GM19463 (cell line): ENCODE measurements around the gene TLE5.
"Not testable (repeated sequence)": the region's sequence is repeated elsewhere in the genome, so short reads cannot be mapped to it uniquely, and the experiment has no call there.

Experiments used
- ATAC-seq: cut with Tn5 transposase; IDR thresholded peaks from one replicate; pipeline ENCODE4 v1.9.1; 2021; ENCODE audit warnings: mild to moderate bottlenecking, moderate library complexity; ENCODE audit not compliant: unreplicated experiment

Gene TLE5

DNA sequence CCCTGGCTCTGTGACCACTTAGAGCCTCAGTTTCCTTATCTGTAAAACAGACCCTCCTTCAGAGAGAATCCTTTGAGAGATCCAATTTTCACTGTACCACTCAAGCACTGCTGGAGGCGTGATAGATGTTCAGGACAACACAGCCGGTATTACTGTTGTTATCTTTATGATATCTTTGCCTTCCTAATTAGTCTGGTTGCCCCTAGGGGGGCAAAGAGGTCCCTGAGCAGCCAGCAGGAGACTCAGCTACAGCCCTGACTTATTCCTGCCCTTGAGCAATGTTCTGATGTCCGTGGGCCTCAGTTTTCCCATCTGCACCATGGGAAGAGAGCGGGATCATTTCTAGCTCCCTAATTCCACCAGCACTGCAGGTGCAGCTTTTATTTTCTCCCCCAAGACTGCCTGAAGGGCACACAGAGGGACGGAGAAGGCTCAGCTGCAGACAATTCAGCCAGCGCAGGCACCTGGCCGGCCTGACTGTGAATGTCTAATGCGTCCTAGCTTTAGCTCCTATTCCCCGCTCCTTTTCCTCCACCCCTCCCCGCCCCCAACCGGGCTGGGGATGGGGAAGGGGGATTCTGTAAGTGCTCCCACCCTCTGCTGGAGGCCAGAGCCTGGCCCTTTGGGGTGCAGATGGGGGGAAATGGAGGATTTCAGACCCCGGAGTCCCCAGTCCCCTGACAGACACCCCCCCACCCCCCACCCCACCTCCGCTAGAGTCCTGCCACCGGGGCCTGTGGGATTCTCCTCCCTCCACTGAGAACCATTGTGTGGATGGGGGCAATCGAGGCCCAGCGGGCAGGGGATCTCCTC, 16.2 kb downstream of the TLE5 start:
- no peak for ATAC-seq

DNA sequence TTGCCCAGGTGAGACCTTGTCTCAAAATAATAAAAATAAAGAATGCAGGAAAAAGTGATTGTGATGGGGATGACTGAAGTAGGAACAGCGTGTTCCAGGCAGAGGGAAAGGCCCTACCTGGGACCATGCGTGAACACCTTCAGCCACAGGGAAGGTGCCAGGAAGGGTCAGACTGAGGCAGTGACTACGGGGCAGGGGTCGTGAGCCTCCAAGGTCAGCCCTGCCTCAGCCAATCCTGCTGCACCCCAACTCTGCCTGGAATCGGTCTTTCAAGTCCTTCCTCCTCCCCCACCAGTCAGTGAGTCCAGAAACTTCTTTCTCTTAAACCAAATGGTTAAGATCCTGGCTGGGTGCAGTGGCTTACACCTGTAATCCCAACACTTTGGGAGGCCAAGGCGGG, 17.1 kb downstream of the TLE5 start:
- no peak for ATAC-seq

DNA sequence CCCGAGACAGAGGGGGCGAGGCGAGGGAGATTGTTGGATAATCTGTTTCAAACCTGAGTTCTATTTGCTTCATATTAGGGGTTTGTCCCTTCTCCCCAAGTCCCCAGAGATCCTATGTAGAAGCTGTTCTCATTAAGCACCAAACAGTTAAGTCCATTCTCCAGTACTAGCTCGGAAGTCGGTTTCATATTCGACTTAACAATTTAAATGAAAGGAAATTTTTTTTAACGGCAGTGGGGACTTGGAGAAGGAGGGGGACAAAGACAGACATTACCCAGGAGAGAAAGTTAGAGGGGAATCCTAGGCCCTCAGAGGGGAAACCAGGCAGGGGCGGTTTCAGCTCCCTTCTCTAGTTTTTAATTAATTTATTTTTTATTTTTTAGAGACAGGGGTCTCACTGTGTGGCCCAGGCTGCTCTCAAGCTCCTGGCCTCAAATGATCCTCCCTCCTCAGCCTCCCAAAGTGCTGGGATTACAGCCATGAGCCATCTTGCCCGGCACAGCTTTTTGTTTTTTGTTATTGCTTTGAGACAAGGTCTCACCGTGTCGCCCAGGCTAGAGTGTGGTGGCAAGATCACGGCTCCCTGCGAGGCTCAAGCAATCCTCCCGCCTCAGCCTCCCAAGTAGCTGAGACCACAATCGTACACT, 19.6 kb downstream of the TLE5 start:
- ATAC-seq, result no peak

DNA sequence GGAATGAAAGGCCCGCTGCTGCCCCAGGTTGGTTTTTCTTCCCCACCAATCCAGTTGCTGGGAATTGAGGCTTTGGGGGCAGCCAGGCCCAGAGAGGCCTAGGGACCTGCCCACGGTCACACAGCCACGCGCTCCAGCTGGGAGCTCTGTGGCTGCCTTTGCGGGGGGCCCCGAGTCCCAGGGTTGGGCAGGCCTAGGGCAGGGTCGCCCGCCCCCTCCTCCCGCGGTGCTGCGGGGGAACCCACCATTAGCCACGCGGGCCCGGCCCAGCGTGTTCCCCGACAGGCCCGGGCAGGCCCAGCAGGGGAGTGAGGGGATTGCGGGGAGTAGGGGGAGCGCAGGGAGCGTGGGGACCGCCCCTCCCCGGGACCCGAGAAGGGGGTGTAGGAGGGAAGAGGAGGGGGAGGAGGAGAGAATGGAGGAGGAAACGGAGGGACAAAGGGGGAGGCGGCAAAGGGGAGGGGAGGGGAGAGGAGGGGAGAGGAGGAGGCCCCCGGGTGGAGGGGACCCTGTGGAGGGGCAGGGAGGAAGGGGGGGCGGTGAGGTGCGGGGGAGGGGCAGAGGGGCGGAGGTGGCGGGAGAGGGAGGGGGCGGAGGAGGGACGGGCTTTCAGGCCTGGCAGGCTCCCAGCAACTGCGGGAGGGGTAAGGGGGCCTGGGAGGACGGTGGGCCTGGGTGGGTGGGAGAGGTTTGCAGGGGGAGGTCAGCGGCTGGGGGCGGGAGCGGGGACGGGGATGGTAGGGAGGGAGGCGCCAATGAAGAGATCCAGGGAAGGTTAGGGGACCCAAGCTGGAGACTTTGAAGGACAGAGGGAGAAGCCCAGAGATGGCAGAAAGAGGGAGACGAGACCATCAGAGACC, 20.3 kb downstream of the TLE5 start:
- no peak for ATAC-seq

DNA sequence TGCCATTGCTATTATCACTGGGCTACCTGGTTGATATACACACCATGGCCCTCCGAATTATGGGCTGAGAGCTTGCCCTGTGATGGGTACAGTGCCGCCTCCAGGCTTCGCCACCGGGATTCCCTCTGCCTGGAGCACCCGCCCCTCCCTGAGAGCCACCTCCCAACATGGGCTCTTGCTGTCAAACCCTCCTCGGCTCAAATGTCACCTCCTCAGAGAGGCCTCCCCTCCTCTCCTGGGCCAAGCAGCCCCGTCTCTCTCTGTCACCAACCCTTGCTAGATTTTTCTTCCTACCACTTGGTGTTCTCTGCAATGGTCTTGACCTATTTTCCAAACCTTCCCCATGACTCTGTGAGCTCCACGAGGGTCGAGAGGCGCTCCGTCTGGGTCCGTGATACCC, 21.0 kb downstream of the TLE5 start:
- no peak for ATAC-seq

DNA sequence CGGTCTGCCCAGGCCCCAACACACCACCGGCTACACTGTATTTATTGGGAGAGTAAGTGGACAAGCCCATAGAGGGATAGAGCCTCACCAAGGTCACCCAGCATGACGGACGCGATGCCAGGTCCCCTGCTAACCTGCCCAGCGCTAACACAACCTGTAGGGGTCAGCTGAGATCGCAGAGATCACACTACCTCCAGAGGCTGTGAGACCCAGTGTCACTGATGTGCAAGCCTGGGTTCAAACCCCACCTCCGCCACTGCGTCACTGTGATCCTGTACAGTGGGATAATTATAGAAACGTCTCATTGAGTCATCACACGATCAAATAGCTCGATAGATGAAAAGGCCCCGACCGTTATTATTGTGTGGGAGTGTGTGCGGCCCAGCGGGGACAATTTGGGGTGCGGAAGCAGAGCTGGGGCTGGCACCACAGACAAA, 22.6 kb downstream of the TLE5 start:
- ATAC-seq, result no peak

DNA sequence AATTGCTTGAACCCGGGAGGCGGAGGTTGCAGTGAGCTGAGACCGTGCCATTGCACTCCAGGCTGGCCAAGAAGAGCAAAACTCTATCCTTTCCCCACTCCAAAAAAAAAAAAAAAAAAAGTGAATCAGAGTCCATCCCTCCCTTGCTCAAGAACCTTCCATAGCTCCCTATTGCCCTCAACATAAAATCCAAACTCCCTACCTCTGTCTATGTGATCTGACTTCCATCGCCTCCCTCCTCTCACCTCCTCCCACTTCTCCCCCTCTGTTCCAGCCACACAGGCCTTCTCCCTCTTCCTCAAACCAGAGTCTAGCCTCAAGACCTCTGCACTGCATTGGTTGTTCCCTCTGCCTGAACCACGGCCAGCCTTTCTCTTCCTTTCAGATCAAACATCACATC, 23.2 kb downstream of the TLE5 start:
- no peak for ATAC-seq

DNA sequence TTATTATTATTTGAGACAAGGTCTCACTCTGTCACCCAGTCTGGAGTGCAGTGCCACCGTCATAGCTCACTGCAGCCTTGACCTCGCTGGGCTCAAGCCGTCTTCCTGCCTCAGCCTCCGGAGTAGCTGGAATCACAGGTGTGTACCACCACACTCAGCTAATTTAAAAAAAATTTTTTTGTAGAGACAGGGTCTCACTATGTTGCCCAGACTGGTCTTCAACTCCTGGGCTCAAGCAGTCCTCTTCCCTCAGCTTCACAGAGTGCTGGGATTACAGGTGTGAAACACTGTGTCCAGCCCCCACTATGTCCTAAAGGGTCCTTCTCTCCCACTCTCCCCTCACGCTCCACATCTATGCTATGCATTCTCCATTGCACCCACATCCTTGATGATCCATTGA, 24.1 kb downstream of the TLE5 start:
- no peak for ATAC-seq

DNA sequence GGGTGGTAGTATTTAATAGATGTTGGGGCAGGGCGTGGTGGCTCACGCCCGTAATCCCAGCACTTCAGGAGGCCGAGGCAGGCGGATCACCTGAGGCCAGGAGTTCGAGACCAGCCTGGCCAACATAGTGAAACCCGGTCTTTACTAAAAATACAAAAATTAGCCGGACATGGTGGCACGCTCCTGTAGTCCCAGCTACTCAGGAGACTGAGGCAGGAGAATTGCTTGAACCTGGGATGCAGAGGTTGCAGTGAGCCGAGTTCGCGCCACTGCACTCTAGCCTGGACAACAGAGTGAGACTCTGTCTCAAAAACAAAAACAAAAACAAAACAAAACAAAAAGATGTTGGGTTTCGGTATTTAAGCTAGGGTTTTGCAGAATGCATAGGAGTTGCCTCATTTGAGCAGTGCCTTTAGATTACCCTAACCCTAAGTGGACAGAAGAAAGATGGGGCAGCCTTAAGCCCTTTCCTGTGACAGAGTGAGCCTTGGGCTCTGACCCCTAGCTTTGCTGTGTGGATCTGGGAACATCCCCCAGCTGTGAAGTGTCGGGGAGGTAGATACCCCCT, 25.2 kb downstream of the TLE5 start:
- ATAC-seq, result not testable (repeated sequence)

DNA sequence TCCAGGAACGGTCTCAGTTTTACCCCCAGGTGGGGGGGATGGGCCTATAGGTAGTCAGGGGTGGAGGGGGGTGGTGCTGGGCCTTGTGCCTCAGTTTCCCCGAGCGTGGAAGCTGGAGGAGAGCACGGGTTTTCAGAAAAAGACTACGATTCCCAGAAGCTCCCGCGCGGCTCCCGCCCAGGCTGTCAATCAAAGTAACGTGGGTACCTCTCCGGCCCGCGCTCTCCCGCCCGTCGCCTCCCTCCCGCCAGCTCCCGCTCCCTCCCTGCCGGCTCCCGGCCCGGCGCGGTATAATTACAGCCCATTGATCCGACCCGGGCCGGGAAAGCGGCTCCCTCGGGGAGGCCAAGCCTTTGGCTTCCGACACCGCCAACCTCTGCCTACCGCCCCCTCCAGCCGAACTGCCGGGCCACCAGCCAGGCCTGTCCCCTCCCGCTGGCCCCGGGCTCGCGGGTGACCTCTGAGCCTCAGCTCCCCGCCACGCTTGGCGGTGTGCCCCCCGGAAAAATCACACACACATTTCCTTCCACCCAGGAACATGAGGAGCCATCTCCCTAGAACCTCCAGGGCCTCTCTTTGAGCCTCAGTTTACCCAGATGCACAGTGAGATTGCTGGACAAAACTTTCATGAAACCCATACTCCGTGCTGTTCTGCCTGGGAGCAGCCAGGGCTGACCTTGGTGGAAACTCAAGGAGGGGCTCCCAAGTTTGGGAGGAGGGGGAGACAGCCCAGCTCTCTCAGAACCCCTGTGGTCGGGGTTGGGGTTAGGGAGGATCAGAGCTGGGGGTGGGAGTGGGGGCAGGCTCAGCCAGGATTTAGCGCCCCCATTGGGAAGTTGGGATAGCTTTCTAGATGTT, 25.9 kb downstream of the TLE5 start:
- ATAC-seq, result no peak

DNA sequence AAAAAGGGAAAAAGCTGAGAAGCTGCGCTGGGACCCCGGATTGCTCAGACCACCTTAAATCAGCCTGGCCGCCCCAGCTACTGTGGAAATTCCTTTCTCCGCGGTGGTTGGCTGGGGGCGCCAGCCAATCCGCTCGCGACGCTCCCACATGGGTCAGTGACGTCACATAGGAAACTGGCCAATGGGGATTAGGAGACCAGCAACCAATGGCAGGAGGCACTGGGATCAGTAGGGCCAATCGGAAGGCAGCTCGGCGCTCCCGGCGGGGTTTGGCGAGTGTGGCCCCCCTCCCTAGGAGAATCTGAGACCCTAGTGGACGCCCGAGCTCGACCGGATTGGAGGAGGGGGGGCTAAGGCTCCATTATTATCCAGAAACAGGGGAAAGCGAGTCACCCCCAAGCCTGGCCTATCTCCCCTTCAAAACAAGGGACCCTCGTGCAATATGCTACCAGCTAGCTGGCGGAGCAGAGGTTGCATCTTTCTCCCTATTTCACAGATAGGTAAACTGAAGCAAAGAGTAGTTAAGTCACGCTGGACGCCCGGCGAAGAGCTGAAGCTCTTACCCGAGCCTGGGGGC, 26.7 kb downstream of the TLE5 start:
- ATAC-seq, result peak; percentile 93

DNA sequence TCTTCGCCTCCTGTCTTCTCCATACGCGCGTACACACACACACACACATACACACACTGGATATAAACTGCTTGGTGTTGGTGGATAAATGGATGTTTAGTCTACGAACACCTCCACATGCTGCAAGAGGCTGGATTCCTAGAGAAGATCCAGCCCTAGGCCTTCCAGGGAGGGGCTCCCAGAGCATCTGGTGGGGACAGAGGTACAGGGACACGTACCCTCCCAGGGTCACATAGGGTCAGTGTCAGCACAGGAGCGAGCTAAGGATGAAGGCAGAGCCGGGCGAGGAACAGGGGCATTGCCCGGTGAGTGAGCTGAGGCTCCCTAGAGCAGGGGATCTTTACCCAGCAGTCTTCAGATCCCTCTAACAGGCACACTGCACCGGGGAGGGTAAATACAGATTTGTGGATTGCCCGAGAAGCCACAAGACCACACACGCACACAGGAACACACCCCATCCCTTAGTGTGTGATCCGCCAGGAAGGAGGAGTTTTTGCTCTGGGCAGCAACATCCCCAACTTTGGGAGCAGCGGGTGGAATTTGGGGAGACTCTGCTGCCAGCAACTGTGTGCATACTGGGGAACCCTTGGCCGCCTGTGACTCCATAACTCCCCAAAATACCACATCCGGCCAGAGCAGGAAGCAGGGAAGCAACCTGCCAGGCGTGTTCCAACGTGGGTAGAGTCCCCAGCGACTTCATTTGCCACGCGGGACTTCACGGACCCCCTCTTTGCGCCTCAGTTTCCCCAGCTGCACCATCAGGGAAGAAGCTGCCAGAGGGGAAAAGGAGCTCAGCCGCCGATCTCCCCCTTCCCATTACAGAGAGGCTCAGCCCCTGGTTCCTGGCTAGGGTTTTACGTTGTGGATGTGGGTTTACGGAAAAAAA, 27.4 kb downstream of the TLE5 start:
- ATAC-seq, result no peak

DNA sequence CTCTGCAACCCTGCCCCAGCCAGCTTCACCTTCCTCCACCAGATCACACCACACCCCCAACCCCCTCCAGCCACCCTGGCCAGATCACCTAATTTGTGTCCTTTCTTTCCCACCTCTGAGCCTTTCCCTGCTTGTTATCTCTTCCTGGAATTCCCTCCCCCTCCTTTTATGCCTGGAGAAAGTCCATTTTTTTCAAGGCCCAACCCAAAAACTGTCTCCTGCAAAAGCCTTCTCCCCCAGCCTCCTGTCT, 28.0 kb downstream of the TLE5 start:
- ATAC-seq, result no peak

DNA sequence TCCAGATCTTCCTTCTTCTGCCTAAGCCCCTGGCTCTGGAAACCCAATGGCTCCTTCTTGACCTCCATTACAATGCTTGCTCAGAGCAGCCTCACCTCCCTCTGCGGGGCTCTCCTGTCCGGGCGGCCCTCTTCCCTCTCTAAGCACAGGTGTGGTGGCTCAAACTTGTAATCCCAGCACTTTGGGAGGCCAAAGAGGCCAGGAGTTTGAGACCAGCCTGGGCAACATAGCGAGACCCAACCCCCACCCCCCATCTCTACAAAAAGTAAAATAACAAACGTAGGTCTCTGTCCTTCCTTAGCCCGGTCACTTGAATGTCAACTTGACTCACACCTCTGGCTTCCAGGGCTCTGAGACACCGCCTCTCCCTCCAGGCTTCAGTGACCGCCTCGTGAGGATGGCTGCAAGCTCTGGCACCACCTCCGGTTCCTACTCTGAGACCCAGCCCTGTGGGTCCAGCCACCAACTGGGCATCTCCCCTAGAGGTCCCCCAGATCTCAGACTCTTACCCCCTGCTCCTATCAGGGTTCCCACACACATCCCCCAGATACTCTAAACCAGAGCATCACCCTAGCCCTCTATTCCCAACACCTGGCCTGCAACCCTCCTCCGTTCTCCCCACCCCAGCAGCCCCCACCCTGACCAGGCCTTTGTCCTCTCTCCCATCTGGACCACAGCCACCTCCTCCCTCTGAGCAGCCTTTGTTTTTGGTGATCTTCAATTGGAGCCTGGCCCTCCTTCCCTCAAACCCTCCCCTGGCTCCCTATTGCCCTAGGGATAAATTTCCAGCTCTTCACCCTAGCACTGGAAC, 28.5 kb downstream of the TLE5 start:
- no peak for ATAC-seq

DNA sequence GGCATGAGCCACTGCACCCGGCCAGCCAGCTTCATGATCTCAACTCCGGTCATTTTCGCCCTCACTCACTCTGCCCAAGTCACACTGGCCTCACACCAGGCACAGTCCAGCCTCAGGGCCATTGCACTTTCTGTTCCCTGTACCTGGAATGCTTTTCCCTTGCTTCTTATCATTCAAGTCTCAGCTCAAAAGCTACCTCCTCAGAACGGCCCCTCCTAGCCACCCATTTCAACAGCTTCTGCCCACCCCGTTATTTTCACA, 30.8 kb downstream of the TLE5 start:
- no peak for ATAC-seq

DNA sequence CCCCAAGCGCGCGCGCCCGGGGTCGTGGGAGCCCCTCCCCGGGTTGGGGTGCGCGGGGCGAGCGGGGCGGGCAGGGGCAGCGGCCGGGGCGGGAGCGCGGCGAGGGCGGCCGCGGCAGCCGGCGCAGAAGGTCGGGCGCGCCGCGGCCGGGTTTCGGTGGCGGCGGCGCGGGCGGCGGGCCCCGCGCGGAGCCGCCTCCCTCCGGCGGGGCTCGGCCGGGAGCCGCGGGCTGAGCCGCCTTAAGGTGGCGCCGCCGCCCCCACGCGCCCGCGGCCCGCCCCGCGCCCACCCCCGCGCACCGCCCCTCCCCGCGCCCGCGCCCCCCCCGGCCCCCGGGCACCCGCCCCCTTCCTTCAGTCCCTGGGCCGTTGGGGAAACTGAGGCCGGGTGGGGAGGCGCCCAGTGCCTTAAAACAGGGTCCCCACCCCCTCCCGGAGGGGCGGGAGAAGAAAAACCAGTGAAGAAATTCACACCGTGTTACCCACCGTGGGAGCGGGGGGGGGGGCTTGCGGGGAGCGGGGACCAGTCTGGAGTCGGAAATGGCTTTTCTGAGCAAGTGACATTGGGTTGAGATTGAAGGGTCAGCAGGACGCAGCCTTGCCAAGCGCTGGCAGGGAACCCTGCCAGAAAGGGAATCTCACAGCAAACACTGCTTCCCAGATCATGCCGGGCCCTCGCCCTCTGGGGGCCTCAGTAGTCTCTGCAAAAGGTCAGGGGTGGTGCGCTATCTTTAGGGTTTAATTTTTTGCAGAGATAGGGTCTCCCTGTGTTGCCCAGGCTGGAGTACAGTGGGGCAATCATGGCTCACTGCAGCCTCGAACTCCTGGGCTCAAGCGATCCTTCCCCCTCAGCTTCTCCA, 33.0 kb downstream of the TLE5 start, which contains the start of gene TLE2:
Gene TLE2, minus strand, starts transcription at position 216 of the 859 bp plus-strand sequence. CDS start 376 bp downstream, outside the sequence.
- no peak for ATAC-seq

DNA sequence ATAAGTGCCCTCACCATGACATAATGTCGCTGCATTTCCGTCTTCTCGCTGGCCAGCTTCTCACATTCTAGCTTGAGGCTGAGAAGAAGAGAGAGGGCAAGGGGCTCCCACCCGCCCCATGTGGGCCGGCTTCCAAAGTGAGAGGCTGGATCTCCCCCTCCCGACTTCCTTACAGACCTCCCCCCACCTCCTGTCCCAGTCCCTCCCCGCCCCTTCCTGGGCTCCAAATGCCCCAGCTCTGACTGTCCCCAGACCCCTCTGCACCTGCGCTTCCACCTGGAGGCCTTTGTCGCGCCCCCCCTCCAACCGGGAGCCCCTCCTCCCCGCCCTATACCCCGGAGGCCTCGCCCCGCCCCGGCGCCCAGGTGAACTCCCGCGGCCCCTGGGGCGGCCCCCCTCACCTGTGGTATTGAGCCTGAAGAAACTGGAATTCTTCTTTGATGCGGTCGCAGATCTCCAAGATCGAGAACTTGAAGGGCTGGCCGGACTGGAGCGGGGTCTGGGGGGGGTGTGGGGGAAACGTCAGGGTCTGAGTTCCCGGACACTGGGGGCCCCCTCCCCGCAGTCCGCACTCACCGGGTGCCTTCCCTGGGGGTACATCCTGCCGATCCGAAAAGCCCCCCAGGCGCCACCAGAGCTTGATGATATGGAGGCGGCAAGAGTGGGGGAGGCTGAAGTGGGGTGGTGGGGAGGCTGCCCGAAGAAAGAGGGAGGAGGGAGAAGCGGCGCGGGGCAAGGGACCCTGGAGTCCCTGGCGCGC, 33.8 kb downstream of the TLE5 start:
- ATAC-seq, result no peak
